HepG2 (cell line): ENCODE measurements around the gene OARD1. TPM values are rescaled to one million over a fixed set of nuclear protein-coding genes. Genes with fewer than 3 reads are reported as not detected.

Experiments used
- BRF2 ChIP-seq: sonication (generic); formaldehyde crosslinking; IDR thresholded peaks from 2 replicates; pipeline ENCODE4 v1.8.1; 2022; ENCODE audit warnings: mild to moderate bottlenecking, missing genetic modification reagents
- FOXJ3 ChIP-seq: sonication (generic); formaldehyde crosslinking; IDR thresholded peaks from 2 replicates; pipeline ENCODE4 v1.4.0; 2020; ENCODE audit warnings: missing genetic modification reagents, mild to moderate bottlenecking, borderline replicate concordance
- KDM6A ChIP-seq: IDR thresholded peaks from 2 replicates; pipeline ENCODE4 v1.6.1; 2016; ENCODE audit warnings: low read depth
- MXD1 ChIP-seq: sonication (generic); formaldehyde crosslinking; IDR thresholded peaks from 2 replicates; pipeline ENCODE4 v1.4.0; 2020; ENCODE audit warnings: mild to moderate bottlenecking, missing genetic modification reagents
- PITX1 ChIP-seq: sonication (generic); formaldehyde crosslinking; IDR thresholded peaks from 2 replicates; pipeline ENCODE4 v1.5.1; 2020; ENCODE audit warnings: mild to moderate bottlenecking, missing genetic modification reagents
- SP5 ChIP-seq: IDR thresholded peaks from 2 replicates; pipeline ENCODE4 v1.6.1; 2016; ENCODE audit warnings: low read depth, borderline replicate concordance
- ZNF318 ChIP-seq: sonication (generic); formaldehyde crosslinking; IDR thresholded peaks from 2 replicates; pipeline ENCODE4 v1.4.0; 2020; ENCODE audit warnings: mild to moderate bottlenecking, missing genetic modification reagents
- ZNF34 ChIP-seq: sonication (generic); formaldehyde crosslinking; IDR thresholded peaks from 2 replicates; pipeline ENCODE4 v1.4.0; 2020; ENCODE audit warnings: mild to moderate bottlenecking, missing genetic modification reagents, borderline replicate concordance
- ZNF615 ChIP-seq: sonication (generic); formaldehyde crosslinking; IDR thresholded peaks from 2 replicates; pipeline ENCODE4 v1.5.0; 2020; ENCODE audit warnings: mild to moderate bottlenecking, missing genetic modification reagents, borderline replicate concordance
- ZNF646 ChIP-seq: sonication (generic); formaldehyde crosslinking; IDR thresholded peaks from 2 replicates; pipeline ENCODE4 v1.9.0; 2021; ENCODE audit warnings: mild to moderate bottlenecking, missing genetic modification reagents
- ZSCAN29 ChIP-seq: sonication (generic); formaldehyde crosslinking; conservative IDR thresholded peaks from 2 replicates; pipeline ENCODE4 v1.4.0; 2020; ENCODE audit warnings: mild to moderate bottlenecking, missing genetic modification reagents
- polyA plus RNA-seq, 8 experiments: library from polyadenylated mRNA; depleted of rRNA in 3 of 8; stranded (reverse) in 7 of 8; unstranded in 1 of 8; fragments of >200 nt; fragmentation: Illumina TruSeq in 4 of 8; extraction: Trizol in 4 of 8; gene quantifications; 2 replicates each; pipeline versions ENCODE4 v1.2.1 to v1.2.3, GENCODE V29; 2011 to 2016; ENCODE audit warnings: low read depth in 4 of 8, missing spikeins in 1 of 8, mixed read lengths in 1 of 8; ENCODE audit not compliant: insufficient read depth in 1 of 8
- total RNA-seq, 5 experiments: library from RNA; depleted of rRNA; stranded (reverse); fragments of >200 nt; fragmentation: Illumina TruSeq; extraction: Trizol; gene quantifications; 2 replicates each; pipeline ENCODE4 v1.2.3, GENCODE V29; 2016; ENCODE audit warnings: low read depth in 1 of 5

OARD1 gene
- total and polyA plus RNA-seq, 2 of the 13 experiments (the other 11 are each of a cell fraction or from before 2014, with no cell fraction given), result 18.4 to 49.0 TPM

- TF ChIP-seq ZNF318 (CRISPR knock-in tag) (0 out of 2 replicates have a peak, but pooled peaks have one; percentile 61), PITX1 (CRISPR knock-in tag) (no peak), ZNF646 (CRISPR knock-in tag) (no peak), ZSCAN29 (CRISPR knock-in tag) (no peak), BRF2 (CRISPR knock-in tag) (0 out of 2 replicates have a peak, but pooled peaks have one; percentile 3), MXD1 (CRISPR knock-in tag) (no peak), ZNF34 (CRISPR knock-in tag) (peak; percentile 49; the same call in 1 of the 2 replicates), FOXJ3 (CRISPR knock-in tag) (no peak), ZNF615 (CRISPR knock-in tag) (no peak), SP5 (CRISPR knock-in tag) (no peak), KDM6A (CRISPR knock-in tag) (no peak)
Measured at GRCh38 chr6:41028561-41029412, 43.4 kb downstream of the OARD1 start (continued).
